WTC11 (cell line): ENCODE results near the gene ANK2. TPM values are rescaled to one million over a fixed set of nuclear protein-coding genes. Genes with fewer than 3 reads are reported as not detected.

Source experiments
- ATAC-seq: fragments of 200-7000 bp; cut with Tn5 transposase; 2 replicates; pipeline ENCODE4 v1.10.0; 2021; ENCODE audit warnings: mild to moderate bottlenecking, moderate library complexity
- CTCF ChIA-PET: fragments of 300-600 bp; sonication (Branson Sonifier 250); formaldehyde crosslinking; loops from one replicate; lab custom pipeline; 2021; ENCODE audit warnings: antibody characterized with exemption; lab: Charles Lee
- POLR2A ChIA-PET: fragments of 350-600 bp; sonication (Branson Sonifier 250); formaldehyde crosslinking; loops from one replicate; lab custom pipeline; 2021; ENCODE audit warnings: antibody characterized with exemption; lab: Charles Lee
- DNase-seq: peaks from one replicate; pipeline ENCODE4 v3.0.0; 2021; ENCODE audit warnings: low spot score
- H3K27ac Mint-ChIP-seq: 2 replicates; pipeline ENCODE4 v1.8.0; 2021; ENCODE audit warnings: mixed read lengths
- H3K27me3 Mint-ChIP-seq: 2 replicates; pipeline ENCODE4 v1.8.0; 2021; ENCODE audit warnings: low read depth, mild to moderate bottlenecking, moderate library complexity, mixed read lengths
- H3K36me3 Mint-ChIP-seq: 2 replicates; pipeline ENCODE4 v1.8.0; 2021; ENCODE audit warnings: mixed read lengths
- H3K4me1 Mint-ChIP-seq: 2 replicates; pipeline ENCODE4 v1.8.0; 2022; ENCODE audit warnings: mixed read lengths
- H3K4me3 Mint-ChIP-seq: 2 replicates; pipeline ENCODE4 v1.8.0; 2021; ENCODE audit warnings: mild to moderate bottlenecking, moderate library complexity, mixed read lengths
- H3K9me3 Mint-ChIP-seq: 2 replicates; pipeline ENCODE4 v1.8.0; 2021; ENCODE audit warnings: mixed read lengths
- AFF4 ChIP-seq: sonication (generic); formaldehyde crosslinking; IDR thresholded peaks from 2 replicates; pipeline ENCODE4 v1.8.1; 2023; ENCODE audit warnings: mild to moderate bottlenecking, missing genetic modification reagents, borderline replicate concordance
- CREB1 ChIP-seq: sonication (generic); formaldehyde crosslinking; IDR thresholded peaks from 2 replicates; pipeline ENCODE4 v1.8.0; 2023; ENCODE audit warnings: mild to moderate bottlenecking, missing genetic modification reagents
- CREM ChIP-seq: sonication (generic); formaldehyde crosslinking; IDR thresholded peaks from 2 replicates; pipeline ENCODE4 v1.8.1; 2022; ENCODE audit warnings: mild to moderate bottlenecking, missing genetic modification reagents, moderate library complexity
- ESRRA ChIP-seq: sonication (generic); formaldehyde crosslinking; IDR thresholded peaks from 2 replicates; pipeline ENCODE4 v1.8.1; 2022; ENCODE audit warnings: mild to moderate bottlenecking, missing genetic modification reagents, borderline replicate concordance
- GABPB1 ChIP-seq: sonication (generic); formaldehyde crosslinking; IDR thresholded peaks from 2 replicates; pipeline ENCODE4 v1.8.1; 2023; ENCODE audit warnings: mild to moderate bottlenecking, missing genetic modification reagents
- JAZF1 ChIP-seq: fragments of 250-450 bp; sonication (Bioruptor Pico); IDR thresholded peaks from 2 replicates; pipeline ENCODE4 v1.9.0; 2021; ENCODE audit warnings: moderate library complexity, mild to moderate bottlenecking, inconsistent platforms
- JUN ChIP-seq: sonication (generic); formaldehyde crosslinking; IDR thresholded peaks from 2 replicates; pipeline ENCODE4 v1.8.0; 2023; ENCODE audit warnings: mild to moderate bottlenecking, missing genetic modification reagents
- MAX ChIP-seq: sonication (generic); formaldehyde crosslinking; IDR thresholded peaks from 2 replicates; pipeline ENCODE4 v1.8.0; 2022; ENCODE audit warnings: mild to moderate bottlenecking, missing genetic modification reagents
- MXD4 ChIP-seq: fragments of 250-450 bp; sonication (Bioruptor Pico); IDR thresholded peaks from 2 replicates; pipeline ENCODE4 v1.8.0; 2021; ENCODE audit warnings: mild to moderate bottlenecking, moderate library complexity, borderline replicate concordance
- NR3C1 ChIP-seq: sonication (generic); formaldehyde crosslinking; conservative IDR thresholded peaks from 2 replicates; pipeline ENCODE4 v1.8.1; 2023; ENCODE audit warnings: low read depth, mild to moderate bottlenecking, missing genetic modification reagents
- SP1 ChIP-seq: sonication (generic); formaldehyde crosslinking; conservative IDR thresholded peaks from 2 replicates; pipeline ENCODE4 v1.8.1; 2022; ENCODE audit warnings: missing genetic modification reagents
- TEAD4 ChIP-seq: sonication (generic); formaldehyde crosslinking; IDR thresholded peaks from 2 replicates; pipeline ENCODE4 v1.8.0; 2022; ENCODE audit warnings: mild to moderate bottlenecking, missing genetic modification reagents
- ZNF232 ChIP-seq: sonication (generic); formaldehyde crosslinking; IDR thresholded peaks from 2 replicates; pipeline ENCODE4 v1.8.0; 2022; ENCODE audit warnings: mild to moderate bottlenecking, missing genetic modification reagents
- ZNF263 ChIP-seq: sonication (generic); formaldehyde crosslinking; IDR thresholded peaks from 2 replicates; pipeline ENCODE4 v1.8.1; 2022; ENCODE audit warnings: low read depth, mild to moderate bottlenecking, moderate library complexity, missing genetic modification reagents
- ZNF423 ChIP-seq: fragments of 250-450 bp; sonication (Bioruptor Pico); IDR thresholded peaks from 2 replicates; pipeline ENCODE4 v2.1.2; 2022; ENCODE audit warnings: mild to moderate bottlenecking, moderate library complexity
- total RNA-seq: library from RNA; stranded (reverse); gene quantifications from 3 replicates; pipeline ENCODE4 v1.2.3, GENCODE V29; 2021
- TF ChIP-seq, protein P1 (sequence below): sonication (generic); formaldehyde crosslinking; IDR thresholded peaks from 2 replicates; pipeline ENCODE4 v1.8.1; 2023; ENCODE audit warnings: mild to moderate bottlenecking, missing genetic modification reagents
- TF ChIP-seq, protein P2 (sequence below): fragments of 250-450 bp; sonication (Bioruptor Pico); IDR thresholded peaks from 2 replicates; pipeline ENCODE4 v2.1.2; 2022; ENCODE audit warnings: mild to moderate bottlenecking, moderate library complexity
- TF ChIP-seq, protein P3 (sequence below): sonication (generic); formaldehyde crosslinking; IDR thresholded peaks from 2 replicates; pipeline ENCODE4 v1.8.0; 2023; ENCODE audit warnings: missing genetic modification reagents, mild to moderate bottlenecking, borderline replicate concordance
- TF ChIP-seq, protein P4 (sequence below): sonication (generic); formaldehyde crosslinking; conservative IDR thresholded peaks from 2 replicates; pipeline ENCODE4 v1.8.1; 2022; ENCODE audit warnings: mild to moderate bottlenecking, missing genetic modification reagents
- TF ChIP-seq, protein P5 (sequence below): sonication (generic); formaldehyde crosslinking; IDR thresholded peaks from 2 replicates; pipeline ENCODE4 v1.8.1; 2022; ENCODE audit warnings: mild to moderate bottlenecking, moderate library complexity, missing genetic modification reagents
- TF ChIP-seq, protein P6 (sequence below): sonication (generic); formaldehyde crosslinking; IDR thresholded peaks from 2 replicates; pipeline ENCODE4 v1.8.1; 2022; ENCODE audit warnings: missing genetic modification reagents, borderline replicate concordance

ANK2 gene
- total RNA-seq, 1 experiment from 2014 or later, result 27.9 TPM

- TF ChIP-seq, protein P1, sequence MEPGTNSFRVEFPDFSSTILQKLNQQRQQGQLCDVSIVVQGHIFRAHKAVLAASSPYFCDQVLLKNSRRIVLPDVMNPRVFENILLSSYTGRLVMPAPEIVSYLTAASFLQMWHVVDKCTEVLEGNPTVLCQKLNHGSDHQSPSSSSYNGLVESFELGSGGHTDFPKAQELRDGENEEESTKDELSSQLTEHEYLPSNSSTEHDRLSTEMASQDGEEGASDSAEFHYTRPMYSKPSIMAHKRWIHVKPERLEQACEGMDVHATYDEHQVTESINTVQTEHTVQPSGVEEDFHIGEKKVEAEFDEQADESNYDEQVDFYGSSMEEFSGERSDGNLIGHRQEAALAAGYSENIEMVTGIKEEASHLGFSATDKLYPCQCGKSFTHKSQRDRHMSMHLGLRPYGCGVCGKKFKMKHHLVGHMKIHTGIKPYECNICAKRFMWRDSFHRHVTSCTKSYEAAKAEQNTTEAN (CRISPR knock-in tag), result no peak
- TF ChIP-seq ZNF232 (CRISPR knock-in tag), result no peak
- TF ChIP-seq ESRRA, result no peak
- no peak for TF ChIP-seq MAX (CRISPR knock-in tag)
- TF ChIP-seq, protein P2, sequence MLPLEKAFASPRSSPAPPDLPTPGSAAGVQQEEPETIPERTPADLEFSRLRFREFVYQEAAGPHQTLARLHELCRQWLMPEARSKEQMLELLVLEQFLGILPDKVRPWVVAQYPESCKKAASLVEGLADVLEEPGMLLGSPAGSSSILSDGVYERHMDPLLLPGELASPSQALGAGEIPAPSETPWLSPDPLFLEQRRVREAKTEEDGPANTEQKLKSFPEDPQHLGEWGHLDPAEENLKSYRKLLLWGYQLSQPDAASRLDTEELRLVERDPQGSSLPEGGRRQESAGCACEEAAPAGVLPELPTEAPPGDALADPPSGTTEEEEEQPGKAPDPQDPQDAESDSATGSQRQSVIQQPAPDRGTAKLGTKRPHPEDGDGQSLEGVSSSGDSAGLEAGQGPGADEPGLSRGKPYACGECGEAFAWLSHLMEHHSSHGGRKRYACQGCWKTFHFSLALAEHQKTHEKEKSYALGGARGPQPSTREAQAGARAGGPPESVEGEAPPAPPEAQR (CRISPR knock-in tag), result no peak
- TF ChIP-seq, protein P3, sequence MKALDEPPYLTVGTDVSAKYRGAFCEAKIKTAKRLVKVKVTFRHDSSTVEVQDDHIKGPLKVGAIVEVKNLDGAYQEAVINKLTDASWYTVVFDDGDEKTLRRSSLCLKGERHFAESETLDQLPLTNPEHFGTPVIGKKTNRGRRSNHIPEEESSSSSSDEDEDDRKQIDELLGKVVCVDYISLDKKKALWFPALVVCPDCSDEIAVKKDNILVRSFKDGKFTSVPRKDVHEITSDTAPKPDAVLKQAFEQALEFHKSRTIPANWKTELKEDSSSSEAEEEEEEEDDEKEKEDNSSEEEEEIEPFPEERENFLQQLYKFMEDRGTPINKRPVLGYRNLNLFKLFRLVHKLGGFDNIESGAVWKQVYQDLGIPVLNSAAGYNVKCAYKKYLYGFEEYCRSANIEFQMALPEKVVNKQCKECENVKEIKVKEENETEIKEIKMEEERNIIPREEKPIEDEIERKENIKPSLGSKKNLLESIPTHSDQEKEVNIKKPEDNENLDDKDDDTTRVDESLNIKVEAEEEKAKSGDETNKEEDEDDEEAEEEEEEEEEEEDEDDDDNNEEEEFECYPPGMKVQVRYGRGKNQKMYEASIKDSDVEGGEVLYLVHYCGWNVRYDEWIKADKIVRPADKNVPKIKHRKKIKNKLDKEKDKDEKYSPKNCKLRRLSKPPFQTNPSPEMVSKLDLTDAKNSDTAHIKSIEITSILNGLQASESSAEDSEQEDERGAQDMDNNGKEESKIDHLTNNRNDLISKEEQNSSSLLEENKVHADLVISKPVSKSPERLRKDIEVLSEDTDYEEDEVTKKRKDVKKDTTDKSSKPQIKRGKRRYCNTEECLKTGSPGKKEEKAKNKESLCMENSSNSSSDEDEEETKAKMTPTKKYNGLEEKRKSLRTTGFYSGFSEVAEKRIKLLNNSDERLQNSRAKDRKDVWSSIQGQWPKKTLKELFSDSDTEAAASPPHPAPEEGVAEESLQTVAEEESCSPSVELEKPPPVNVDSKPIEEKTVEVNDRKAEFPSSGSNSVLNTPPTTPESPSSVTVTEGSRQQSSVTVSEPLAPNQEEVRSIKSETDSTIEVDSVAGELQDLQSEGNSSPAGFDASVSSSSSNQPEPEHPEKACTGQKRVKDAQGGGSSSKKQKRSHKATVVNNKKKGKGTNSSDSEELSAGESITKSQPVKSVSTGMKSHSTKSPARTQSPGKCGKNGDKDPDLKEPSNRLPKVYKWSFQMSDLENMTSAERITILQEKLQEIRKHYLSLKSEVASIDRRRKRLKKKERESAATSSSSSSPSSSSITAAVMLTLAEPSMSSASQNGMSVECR (CRISPR knock-in tag), result no peak
- TF ChIP-seq, protein P4, sequence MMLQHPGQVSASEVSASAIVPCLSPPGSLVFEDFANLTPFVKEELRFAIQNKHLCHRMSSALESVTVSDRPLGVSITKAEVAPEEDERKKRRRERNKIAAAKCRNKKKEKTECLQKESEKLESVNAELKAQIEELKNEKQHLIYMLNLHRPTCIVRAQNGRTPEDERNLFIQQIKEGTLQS, result no peak
- no peak for TF ChIP-seq SP1 (CRISPR knock-in tag)
- TF ChIP-seq JAZF1, result no peak
Observed at GRCh38 chr4:113106108-113106507, 56.7 kb downstream of the ANK2 start (continued).

- no peak for ATAC-seq
- H3K9me3 Mint-ChIP-seq, result no peaks in the 10 kb centered on the region
- H3K4me3 Mint-ChIP-seq, result no peak overlapping the region
- peaks cover 37% of the 10 kb centered on the region for H3K4me1 Mint-ChIP-seq
- no peak for DNase-seq
- H3K27ac Mint-ChIP-seq, result peak overlapping the region; percentile 73
- POLR2A ChIA-PET, result interaction anchor here (0.6 kb wide), 2 partner anchors 152 to 775 kb away, joined by 3 to 7 read pairs; no protein-coding TSS in a partner anchor
- no peaks in the 10 kb centered on the region for H3K27me3 Mint-ChIP-seq
- no peaks in the 10 kb centered on the region for H3K36me3 Mint-ChIP-seq
- CTCF ChIA-PET, result interaction anchor here (0.6 to 2.1 kb wide), 3 partner anchors 139 to 504 kb away, joined by 3 to 7 read pairs (median 6); no protein-coding TSS in a partner anchor
- TF ChIP-seq NR3C1 (CRISPR knock-in tag) (no peak), CREM (CRISPR knock-in tag) (no peak), CREB1 (no peak), AFF4 (no peak), JUN (CRISPR knock-in tag) (no peak), ZNF263 (no peak), ZNF423 (CRISPR knock-in tag) (no peak), GABPB1 (CRISPR knock-in tag) (no peak), MXD4 (CRISPR knock-in tag) (no peak), TEAD4 (CRISPR knock-in tag) (no peak)
- TF ChIP-seq, protein P5, sequence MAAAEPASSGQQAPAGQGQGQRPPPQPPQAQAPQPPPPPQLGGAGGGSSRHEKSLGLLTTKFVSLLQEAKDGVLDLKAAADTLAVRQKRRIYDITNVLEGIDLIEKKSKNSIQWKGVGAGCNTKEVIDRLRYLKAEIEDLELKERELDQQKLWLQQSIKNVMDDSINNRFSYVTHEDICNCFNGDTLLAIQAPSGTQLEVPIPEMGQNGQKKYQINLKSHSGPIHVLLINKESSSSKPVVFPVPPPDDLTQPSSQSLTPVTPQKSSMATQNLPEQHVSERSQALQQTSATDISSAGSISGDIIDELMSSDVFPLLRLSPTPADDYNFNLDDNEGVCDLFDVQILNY (CRISPR knock-in tag), result no peak
- TF ChIP-seq, protein P6, sequence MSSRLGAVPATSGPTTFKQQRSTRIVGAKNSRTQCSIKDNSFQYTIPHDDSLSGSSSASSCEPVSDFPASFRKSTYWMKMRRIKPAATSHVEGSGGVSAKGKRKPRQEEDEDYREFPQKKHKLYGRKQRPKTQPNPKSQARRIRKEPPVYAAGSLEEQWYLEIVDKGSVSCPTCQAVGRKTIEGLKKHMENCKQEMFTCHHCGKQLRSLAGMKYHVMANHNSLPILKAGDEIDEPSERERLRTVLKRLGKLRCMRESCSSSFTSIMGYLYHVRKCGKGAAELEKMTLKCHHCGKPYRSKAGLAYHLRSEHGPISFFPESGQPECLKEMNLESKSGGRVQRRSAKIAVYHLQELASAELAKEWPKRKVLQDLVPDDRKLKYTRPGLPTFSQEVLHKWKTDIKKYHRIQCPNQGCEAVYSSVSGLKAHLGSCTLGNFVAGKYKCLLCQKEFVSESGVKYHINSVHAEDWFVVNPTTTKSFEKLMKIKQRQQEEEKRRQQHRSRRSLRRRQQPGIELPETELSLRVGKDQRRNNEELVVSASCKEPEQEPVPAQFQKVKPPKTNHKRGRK (CRISPR knock-in tag), result no peak
Observed at GRCh38 chr4:113109106-113109718, 59.8 kb downstream of the ANK2 start.
